ENCODE measurements around the gene ASCC1.
A peak's percentile ranks its signal among the peaks of the same experiment; 100 is the strongest.
"Not testable (repeated sequence)": the region's sequence is repeated elsewhere in the genome, so short reads cannot be mapped to it uniquely, and the experiment has no call there.

Gene ASCC1

GRCh38 chr10:72248468-72249151 lies 32.5 kb upstream of the ASCC1 start:
- peak; percentile 45 for DNase-seq (ENCODE audit: low read depth)

DNA sequence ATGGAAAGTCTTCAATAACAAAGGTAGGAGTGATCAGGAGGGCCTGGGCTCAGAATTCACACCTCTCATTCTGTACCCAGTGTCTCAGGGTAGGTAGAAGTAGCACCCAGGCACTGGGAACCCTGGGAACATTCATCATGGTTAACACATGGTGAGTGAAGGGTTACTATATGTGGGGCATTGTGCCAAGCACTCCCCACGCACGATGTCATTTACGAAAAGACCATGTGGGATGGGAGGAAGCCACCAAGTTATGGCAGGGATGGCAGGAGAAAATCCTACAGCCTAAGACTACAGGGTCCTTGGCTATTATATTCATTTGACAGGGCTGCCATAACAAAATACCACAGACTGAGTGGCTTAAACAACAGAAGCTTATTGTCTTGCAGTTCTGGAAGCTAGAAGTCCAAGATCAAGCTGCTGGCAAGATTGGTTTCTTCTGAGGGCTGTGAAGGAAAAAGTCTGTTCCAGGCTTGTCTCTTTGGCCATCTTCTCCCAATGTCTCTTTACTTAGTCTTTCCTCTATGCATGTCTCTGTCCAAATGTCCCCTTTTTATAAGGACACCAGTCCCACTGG lies 30.0 kb upstream of the ASCC1 start:
- DNase-seq (ENCODE audit: low read depth): no peak

GRCh38 chr10:72244573-72245038 lies 28.5 kb upstream of the ASCC1 start:
- no peak for DNase-seq (ENCODE audit: low read depth)

DNA sequence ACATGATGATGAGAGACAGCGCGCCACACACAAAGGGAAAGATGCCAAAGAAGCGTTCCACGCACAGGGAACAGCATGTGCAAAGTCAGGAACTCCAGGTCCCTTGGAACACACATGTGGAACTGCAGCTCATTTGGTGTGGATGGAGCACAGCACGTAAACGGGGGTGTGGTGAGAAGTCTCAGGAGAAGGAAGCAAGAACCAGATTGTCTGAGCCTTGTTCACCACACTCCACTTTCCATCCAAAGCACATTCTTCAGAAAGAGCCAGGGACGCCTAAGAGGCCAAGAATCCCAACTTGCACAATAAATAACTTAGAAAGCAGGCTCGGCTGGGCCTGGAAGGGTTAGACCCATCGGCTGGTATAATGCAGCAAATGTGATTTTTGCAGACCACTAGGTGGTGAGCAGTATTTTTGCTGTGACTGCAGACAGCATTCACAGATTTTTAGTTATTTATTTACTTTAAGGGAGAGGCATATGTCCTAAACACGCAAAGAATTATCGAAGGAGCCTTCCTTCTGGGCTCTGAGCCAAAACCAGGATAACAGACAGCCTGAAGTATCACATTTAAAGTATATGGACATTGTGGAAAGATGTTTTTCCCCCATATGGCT lies 27.9 kb upstream of the ASCC1 start:
- DNase-seq (ENCODE audit: low read depth): no peak

GRCh38 chr10:72242675-72243074 lies 26.6 kb upstream of the ASCC1 start:
- no peak for DNase-seq (ENCODE audit: low read depth)

GRCh38 chr10:72241691-72242252 lies 25.7 kb upstream of the ASCC1 start:
- DNase-seq (ENCODE audit: low read depth): no peak

GRCh38 chr10:72240371-72240770 lies 24.3 kb upstream of the ASCC1 start:
- no peak for DNase-seq (ENCODE audit: low read depth)

DNA sequence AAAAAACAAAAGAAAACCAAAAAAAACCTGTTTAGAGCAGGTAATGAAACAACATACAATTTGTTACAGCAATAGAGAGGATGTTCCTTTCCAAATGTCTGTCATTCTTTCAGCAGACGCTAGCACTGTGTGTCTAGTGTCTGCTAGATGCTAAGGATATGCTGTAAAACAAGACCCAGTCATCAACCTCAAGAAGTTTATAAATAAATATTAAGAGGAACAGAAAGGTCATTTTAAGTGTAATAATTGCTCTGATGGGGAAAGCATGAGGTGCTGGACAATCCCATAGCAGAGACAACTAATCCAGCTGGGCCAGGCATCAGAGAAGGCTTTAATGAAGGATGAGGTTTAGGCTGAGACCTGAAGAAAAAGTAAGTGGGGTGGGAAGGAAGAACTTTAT lies 23.3 kb upstream of the ASCC1 start:
- no peak for DNase-seq (ENCODE audit: low read depth)

GRCh38 chr10:72238392-72239175 lies 22.5 kb upstream of the ASCC1 start:
- no peak for DNase-seq (ENCODE audit: low read depth)

DNA sequence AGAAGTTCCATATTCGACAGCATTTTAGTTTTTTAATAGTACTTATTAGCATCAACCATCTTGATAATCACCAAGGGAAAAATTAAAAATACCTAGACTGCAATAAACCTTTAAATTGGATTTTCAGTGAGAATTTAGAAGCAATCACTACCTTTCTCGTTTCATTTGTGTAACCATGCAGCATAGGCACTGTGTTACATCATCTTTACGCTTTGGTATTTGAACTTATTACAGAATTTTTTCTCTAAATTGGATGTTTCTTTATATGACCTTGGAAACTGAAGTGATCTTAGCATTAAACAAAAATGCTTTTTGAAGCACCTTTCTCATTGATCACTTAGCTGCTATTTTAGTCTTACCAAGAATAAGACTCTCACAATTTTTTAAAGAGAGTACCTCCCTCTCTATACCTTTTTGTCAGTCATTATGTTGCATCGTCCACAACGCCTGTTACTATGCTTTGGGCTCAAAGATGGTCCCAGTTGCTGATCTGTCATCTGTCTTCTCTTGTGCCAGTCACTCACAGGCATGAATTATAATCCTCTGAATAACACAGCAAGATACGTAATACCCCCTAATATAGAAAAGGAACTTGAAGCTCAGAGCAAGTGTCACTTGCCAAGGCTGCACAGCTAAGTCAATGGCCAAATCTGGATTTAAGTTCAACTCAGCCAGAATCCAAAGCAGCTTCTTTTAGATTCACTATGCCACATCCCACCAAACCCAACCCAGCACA lies 19.6 kb upstream of the ASCC1 start:
- DNase-seq (ENCODE audit: low read depth): no peak

DNA sequence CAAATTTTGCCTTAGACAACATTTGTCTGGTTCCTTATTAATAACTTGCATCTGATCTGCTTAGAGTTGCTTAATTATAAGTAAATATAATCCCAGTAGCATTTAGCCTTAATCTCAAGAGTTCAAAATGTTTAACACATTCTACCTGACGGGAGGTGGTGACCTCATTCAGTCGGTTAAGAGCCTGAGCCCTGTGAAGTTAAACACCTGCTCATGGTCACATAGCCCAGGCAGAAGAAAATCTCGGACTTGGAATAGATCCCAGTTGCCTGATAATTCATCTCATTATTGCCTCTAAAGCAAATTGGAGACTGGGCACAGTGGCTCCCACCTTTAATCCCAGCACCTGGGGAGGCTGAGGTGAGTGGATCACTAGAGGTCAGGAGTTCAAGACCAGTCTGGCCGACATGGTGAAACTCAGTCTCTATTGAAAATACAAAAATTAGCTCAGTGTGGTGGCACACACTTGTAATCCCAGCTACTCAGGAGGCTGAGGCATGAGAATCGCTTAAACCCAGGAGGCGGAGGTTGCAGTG lies 18.6 kb upstream of the ASCC1 start:
- no peak for DNase-seq (ENCODE audit: low read depth)

DNA sequence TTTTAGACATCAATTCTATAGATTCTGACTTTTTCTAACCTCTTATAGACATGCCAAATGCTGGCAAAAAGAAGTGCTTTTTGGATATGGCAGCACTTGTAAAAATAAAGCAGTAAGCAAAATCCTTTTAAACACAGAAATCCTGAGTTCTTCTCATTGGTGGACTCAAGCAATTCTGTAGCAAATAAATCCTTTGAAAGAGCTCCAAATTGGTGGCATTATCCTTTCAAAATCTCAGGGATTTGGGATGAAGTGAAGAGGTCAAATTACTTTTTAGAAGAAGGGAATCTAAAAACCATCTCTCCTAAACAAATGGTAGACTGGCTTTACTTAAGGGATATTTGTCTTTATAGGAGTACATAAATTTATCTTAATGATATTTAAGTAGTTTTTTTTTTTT lies 17.5 kb upstream of the ASCC1 start:
- DNase-seq (ENCODE audit: low read depth): no peak

- no peak for DNase-seq (ENCODE audit: low read depth)
These were observed 13.5 kb upstream of the ASCC1 start for GRCh38 chr10:72229261-72230251.

- DNase-seq (ENCODE audit: low read depth): no peak
These were observed 12.3 kb upstream of the ASCC1 start for GRCh38 chr10:72228318-72228751.

- no peak for DNase-seq (ENCODE audit: low read depth)
These were observed 11.8 kb upstream of the ASCC1 start for GRCh38 chr10:72227826-72228225.

- DNase-seq (ENCODE audit: low read depth): no peak
These were observed 10.4 kb upstream of the ASCC1 start for GRCh38 chr10:72226418-72227027.

- not testable (repeated sequence) for DNase-seq (ENCODE audit: low read depth)
These were observed 8.1 kb upstream of the ASCC1 start for GRCh38 chr10:72224191-72224590.

DNA sequence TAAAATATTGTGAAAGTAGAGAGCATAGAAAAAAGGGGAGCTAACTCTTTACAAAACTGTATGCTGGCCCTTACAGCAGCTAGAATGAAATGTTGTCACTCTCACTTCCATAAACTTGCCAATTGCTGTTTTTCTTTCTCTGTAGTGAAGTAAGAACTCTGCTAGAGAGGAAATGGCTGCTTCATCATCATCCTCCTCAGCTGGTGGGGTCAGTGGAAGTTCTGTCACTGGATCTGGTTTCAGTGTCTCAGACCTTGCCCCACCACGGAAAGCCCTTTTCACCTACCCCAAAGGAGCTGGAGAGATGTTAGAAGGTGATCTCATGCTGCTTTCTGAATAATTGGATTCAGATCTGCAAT lies 7.6 kb upstream of the ASCC1 start:
- DNase-seq (ENCODE audit: low read depth): no peak

DNA sequence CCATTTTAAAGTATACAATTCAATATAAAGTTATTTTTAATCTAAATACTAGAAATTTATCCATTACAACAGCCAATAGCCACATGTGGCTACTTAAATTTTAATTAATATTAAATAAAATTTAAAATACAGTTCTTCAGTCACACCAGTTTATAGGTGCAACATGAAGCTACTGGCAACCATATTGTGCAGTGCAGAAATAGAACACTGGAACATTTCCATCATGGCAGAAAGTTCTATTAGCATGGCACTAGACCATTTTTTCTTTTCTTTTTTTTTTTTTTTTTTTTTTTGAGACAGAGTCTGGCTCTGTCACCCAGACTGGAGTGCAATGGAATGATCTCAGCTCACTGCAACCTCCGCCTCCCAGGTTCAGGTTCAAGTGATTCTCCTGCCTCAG lies 5.2 kb upstream of the ASCC1 start:
- DNase-seq (ENCODE audit: low read depth): no peak

DNA sequence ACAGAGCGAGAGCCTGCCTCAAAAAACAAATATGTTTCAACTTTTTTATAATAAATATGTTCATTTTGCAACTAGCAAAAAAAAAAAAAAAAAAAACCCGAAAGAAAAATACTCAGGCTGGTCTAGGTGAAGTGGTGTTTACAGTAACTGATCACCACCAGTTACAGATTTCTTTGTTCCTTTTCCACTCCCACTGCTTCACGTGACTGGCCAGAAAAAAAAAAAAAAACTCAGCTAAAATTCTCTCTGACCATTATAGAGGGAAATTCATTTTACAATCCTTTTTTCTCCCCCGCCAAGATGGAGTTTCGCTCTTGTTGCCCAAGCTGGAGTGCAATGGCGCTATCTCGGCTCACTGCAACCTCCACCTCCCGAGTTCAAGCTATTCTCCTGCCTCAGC lies 4.6 kb upstream of the ASCC1 start:
- no peak for DNase-seq (ENCODE audit: low read depth)
